Esophagus squamous epithelium (tissue), 4 donors: ENCODE measurements around the gene AGO1.

Experiments
- POLR2A ChIP-seq, 4 donors: fragments of 450-650 bp; IDR thresholded peaks; one replicate each; pipeline ENCODE4 v1.6.1; 2017; ENCODE audit warnings: antibody characterized with exemption in 4 of 4, mild to moderate bottlenecking in 4 of 4, moderate library complexity in 3 of 4
- TF ChIP-seq, protein P1 (sequence below), 6 experiments: fragments of 450-650 bp in 4 of 6; fragments of 200-600 bp in 2 of 6; sonication (generic) in 2 of 6; IDR thresholded peaks; one replicate each; pipeline ENCODE4 v1.5.1; 2016 to 2019; ENCODE audit warnings: antibody characterized with exemption in 6 of 6, mild to moderate bottlenecking in 4 of 6, moderate library complexity in 4 of 6

GRCh38 chr1:35854989-35855700 is 27.9 kb upstream of the AGO1 start:
- TF ChIP-seq, protein P1, sequence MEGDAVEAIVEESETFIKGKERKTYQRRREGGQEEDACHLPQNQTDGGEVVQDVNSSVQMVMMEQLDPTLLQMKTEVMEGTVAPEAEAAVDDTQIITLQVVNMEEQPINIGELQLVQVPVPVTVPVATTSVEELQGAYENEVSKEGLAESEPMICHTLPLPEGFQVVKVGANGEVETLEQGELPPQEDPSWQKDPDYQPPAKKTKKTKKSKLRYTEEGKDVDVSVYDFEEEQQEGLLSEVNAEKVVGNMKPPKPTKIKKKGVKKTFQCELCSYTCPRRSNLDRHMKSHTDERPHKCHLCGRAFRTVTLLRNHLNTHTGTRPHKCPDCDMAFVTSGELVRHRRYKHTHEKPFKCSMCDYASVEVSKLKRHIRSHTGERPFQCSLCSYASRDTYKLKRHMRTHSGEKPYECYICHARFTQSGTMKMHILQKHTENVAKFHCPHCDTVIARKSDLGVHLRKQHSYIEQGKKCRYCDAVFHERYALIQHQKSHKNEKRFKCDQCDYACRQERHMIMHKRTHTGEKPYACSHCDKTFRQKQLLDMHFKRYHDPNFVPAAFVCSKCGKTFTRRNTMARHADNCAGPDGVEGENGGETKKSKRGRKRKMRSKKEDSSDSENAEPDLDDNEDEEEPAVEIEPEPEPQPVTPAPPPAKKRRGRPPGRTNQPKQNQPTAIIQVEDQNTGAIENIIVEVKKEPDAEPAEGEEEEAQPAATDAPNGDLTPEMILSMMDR (IDR thresholded peaks at IDR 0.05): no peak
- no peak for TF ChIP-seq POLR2A (IDR thresholded peaks at IDR 0.05)
